GM19395 (cell line): ENCODE data around the gene NPR2.

Experiments
- ATAC-seq: cut with Tn5 transposase; IDR thresholded peaks from one replicate; pipeline ENCODE4 v1.9.1; 2021; ENCODE audit warnings: mild to moderate bottlenecking, moderate library complexity; ENCODE audit not compliant: unreplicated experiment

Gene NPR2

GRCh38 chr9:35829084-35829763, 37.8 kb downstream of the NPR2 start, which contains the start of gene TMEM8B:
Gene TMEM8B (plus strand): TSS chr9:35829228. CDS start chr9:35829448, 220 bp downstream.
- ATAC-seq, result peak; percentile 84

GRCh38 chr9:35829764-35830096, 38.3 kb downstream of the NPR2 start:
- no peak for ATAC-seq

DNA sequence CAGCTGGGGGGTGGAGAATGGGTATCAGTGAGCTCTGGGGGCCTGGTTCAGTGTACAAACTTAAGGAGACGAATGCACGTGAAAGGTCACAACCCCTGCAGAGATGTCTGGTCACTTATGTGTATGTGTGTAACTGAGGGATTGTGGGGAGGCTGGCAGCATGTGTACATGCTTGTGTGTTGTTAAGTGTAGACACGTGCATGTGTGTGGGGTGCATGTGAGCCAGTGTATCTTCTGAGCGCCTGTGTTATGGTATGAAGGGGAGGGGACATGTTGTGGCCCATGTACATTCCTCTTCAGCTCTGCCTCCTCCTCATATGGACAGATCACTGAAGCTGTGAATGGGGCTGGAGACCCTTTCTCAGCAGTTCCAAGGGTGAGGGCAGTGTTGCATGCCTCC, 39.6 kb downstream of the NPR2 start:
- ATAC-seq, result no peak

GRCh38 chr9:35832814-35833213, 41.4 kb downstream of the NPR2 start:
- ATAC-seq, result no peak

DNA sequence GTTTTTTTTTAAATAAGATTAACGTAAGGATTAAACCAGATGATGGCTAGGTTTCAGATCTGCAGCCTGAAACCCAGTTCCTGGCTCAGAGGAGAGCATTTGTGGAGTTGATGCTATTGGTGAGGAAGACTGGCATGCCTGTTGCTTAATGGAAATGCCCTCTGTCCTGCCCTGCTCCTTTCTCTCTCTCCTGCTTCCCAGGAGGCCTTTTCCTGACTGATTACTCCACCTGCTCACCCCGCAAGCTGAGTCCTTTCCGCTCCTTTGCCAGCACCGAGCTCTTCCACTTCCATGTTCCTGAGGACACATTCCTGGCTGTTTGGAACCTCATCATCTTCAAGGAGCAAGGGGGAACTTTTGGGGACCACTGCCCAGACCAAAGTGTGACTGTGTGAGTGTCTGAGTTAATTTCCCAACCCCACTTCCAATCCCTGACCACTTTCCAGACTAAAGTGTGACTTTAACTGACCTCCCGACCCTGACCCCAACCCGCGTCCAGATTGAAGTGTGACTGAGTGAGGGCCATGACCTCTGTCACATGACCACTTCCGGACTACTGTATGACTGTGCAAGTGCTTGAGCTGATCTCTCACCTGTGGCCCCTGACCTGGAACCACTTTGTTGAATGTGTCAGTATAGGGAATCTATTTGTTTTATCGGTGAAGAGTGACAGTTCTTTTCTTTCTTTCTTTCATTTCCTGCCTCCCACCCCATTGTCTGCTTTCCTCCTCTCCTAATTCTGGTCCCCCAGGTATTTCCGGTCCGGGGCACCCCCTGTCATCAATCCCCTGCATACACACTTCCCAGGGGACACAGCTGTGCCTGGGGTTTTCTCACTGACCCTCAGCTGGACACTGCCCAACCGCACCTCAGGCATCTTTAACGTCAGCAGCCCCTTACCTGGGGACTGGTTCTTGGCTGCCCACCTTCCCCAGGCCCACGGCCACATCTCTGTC, 43.1 kb downstream of the NPR2 start:
- no peak for ATAC-seq

DNA sequence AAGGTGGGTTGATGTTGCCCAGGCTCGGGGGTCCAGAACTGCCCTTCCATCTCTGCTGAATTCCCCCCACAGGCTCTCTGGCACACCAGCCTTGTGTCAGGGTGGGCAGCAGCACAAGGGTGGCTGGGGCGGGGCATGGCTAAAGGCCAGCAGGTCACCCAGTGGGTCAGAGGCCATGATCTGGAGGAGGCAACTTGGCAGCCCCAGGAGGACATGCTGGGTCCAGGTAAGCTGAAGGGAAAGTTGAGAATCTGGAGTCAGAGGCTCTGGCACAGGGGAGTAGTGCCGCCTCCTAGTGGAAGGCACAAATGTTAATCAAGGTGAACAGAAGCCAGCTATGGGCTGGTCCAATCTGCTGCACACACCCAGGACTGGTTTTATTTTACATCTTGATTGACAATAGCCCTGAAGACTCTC, 43.8 kb downstream of the NPR2 start:
- ATAC-seq, result no peak

GRCh38 chr9:35835766-35836165, 44.4 kb downstream of the NPR2 start:
- no peak for ATAC-seq

DNA sequence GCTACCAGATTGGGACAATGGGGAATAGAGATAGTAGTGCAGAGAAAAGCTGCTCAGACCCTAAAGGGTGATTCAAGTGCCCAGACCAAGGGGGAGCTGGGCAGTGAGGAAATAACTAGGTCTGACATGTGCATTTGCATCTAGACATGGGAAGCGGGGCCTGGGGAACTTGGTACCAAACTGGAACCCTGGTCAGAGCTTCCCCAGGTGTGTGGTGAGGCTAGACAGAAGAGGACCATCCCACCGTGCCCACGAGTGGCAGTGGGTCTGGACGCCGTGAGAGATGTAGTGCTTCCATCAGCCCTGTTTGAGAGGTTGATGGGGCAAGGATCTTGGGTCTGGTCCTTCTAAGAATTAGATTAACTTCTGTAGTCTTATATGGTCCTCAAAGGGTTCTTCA, 45.2 kb downstream of the NPR2 start:
- no peak for ATAC-seq

GRCh38 chr9:35839926-35840325, 48.5 kb downstream of the NPR2 start:
- no peak for ATAC-seq

- ATAC-seq, result no peak
Observed at GRCh38 chr9:35840881-35841644, 49.7 kb downstream of the NPR2 start.

DNA sequence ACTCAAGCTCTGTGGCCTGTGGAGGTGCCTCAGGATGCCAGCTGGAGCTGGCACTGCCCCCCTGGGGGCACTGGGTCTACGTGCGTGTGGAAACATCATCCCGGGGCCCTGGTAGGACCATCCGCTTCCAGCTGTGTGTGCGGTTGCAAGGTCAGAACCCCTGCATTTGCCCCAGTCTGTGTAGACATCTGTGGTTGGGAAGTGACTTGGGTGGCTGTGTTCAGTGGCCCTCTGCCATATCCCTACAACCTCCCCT, 50.2 kb downstream of the NPR2 start:
- ATAC-seq, result no peak

- ATAC-seq, result no peak
Observed at GRCh38 chr9:35842020-35842745, 50.8 kb downstream of the NPR2 start.

- ATAC-seq, result peak; percentile 72
Observed at GRCh38 chr9:35842795-35843194, 51.4 kb downstream of the NPR2 start.

- no peak for ATAC-seq
Observed at GRCh38 chr9:35844628-35845270, 53.4 kb downstream of the NPR2 start.

GRCh38 chr9:35845824-35846771, 54.7 kb downstream of the NPR2 start:
- no peak for ATAC-seq

DNA sequence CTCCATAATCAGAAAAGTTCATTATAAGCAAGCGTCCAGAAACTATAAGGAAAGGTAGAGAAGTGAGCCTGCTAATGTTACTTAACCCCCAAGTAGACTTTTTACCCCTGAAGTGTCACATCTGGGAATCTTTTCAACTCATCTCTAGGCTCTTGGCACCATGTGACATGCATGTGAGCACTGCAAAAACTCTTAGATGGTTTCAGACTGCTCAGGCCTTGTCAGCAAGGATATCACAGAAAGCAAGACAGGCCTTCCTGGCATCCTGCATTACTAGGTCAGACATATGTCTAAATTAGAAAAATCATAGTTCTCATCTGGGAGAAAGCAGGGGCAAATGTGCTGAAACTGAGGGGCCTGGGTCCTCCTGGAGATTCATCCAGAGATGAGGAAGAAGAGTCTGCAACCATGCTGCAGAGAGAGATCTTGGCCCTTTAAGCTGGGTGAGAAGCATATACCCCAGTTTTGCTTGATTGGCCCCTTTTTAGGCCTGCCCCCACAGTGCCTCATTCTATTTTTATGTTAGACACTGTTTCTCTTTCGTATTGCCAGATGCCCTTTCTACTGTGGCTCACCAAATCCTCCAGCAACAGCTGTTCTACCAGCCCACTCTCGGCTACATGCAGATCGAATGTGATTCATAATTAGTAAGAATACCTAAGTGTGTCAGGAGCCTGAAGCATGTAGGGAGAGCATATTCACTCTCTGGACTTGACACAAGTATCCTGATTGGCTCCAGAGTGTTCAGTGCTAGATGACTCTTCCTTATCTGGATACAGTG, 56.6 kb downstream of the NPR2 start:
- peak; percentile 93 for ATAC-seq

GRCh38 chr9:35852267-35852815, 61.0 kb downstream of the NPR2 start:
- ATAC-seq, result no peak
